Esophagus squamous epithelium (tissue), 4 donors: Measurements from ENCODE around the gene NUP85.

Source experiments
- CTCF ChIP-seq, 6 experiments: fragments of 450-650 bp in 4 of 6; fragments of 200-600 bp in 2 of 6; sonication (generic) in 2 of 6; IDR thresholded peaks; one replicate each; pipeline ENCODE4 v1.5.1; 2016 to 2019; ENCODE audit warnings: antibody characterized with exemption in 6 of 6, mild to moderate bottlenecking in 4 of 6, moderate library complexity in 4 of 6
- POLR2A ChIP-seq, 4 donors: fragments of 450-650 bp; IDR thresholded peaks; one replicate each; pipeline ENCODE4 v1.6.1; 2017; ENCODE audit warnings: antibody characterized with exemption in 4 of 4, mild to moderate bottlenecking in 4 of 4, moderate library complexity in 3 of 4

DNA sequence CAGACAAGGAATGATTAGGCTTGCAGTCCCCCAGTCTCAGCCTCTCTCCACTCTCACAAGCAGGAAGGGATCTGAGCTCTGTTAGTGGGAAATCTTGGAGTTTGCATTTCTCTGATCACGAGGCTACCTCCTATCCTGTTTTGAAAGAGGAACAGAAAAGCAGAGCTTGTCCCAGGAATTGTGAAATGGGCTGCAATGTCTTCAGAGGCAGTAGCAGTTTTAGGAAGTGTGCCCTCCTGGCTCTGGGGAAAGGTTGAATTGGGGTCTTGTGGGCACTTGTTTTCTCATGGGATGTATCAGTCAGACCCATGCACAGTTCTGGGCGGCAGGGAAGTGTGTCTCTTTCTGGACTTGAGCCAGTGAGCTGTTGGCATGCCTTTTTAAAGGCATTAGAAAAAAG lies 22.8 kb downstream of the NUP85 start:
- TF ChIP-seq CTCF (IDR thresholded peaks at IDR 0.05): no peak
- no peak for TF ChIP-seq POLR2A (IDR thresholded peaks at IDR 0.05)
